K562 (cell line): Measurements from ENCODE around the gene FOXO4. TPM values are rescaled to one million over a fixed set of nuclear protein-coding genes. Genes with fewer than 3 reads are reported as not detected.

Experiments
- BACH1 ChIP-seq: fragments of 200-800 bp; sonication (Bioruptor generic); IDR thresholded peaks from 2 replicates; pipeline ENCODE4 v1.6.1; 2016; ENCODE audit warnings: missing genetic modification characterization, missing compliant biosample characterization
- BRCA1 ChIP-seq, 2 experiments: fragments of 450-650 bp in 1 of 2; sonication (generic) in 1 of 2; formaldehyde crosslinking in 1 of 2; IDR thresholded peaks; 2 replicates each; pipeline versions ENCODE4 v1.5.0 to v1.6.1; 2017 to 2020; ENCODE audit warnings: mild to moderate bottlenecking in 1 of 2, missing genetic modification reagents in 1 of 2
- CBFB ChIP-seq: sonication (generic); formaldehyde crosslinking; IDR thresholded peaks from 2 replicates; pipeline ENCODE4 v1.4.0; 2020; ENCODE audit warnings: mild to moderate bottlenecking, missing genetic modification reagents
- CSDE1 ChIP-seq, 2 experiments: fragments of 450-650 bp; IDR thresholded peaks; 2 replicates each; pipeline ENCODE4 v1.6.1; 2016; ENCODE audit warnings: mild to moderate bottlenecking in 1 of 2
- HDAC3 ChIP-seq: fragments of 450-650 bp; IDR thresholded peaks from 2 replicates; pipeline ENCODE4 v1.6.1; 2018; ENCODE audit warnings: borderline replicate concordance, mild to moderate bottlenecking, moderate library complexity; ENCODE audit not compliant: partially characterized antibody
- HDAC8 ChIP-seq: fragments of 450-650 bp; IDR thresholded peaks from 2 replicates; pipeline ENCODE4 v1.6.1; 2016; ENCODE audit warnings: mild to moderate bottlenecking, missing genetic modification characterization, moderate library complexity, missing compliant biosample characterization
- KLF16 ChIP-seq: IDR thresholded peaks from 2 replicates; pipeline ENCODE4 v1.6.1; 2016; ENCODE audit warnings: antibody characterized with exemption
- MCM3 ChIP-seq: fragments of 450-650 bp; IDR thresholded peaks from 2 replicates; pipeline ENCODE4 v1.6.1; 2016
- MCM5 ChIP-seq: fragments of 450-650 bp; IDR thresholded peaks from 2 replicates; pipeline ENCODE4 v1.6.1; 2016; ENCODE audit warnings: low read depth
- MEF2A ChIP-seq: IDR thresholded peaks from 2 replicates; pipeline ENCODE4 v1.6.1; 2011; ENCODE audit warnings: low read depth, mild to moderate bottlenecking, low read length, moderate library complexity; ENCODE audit not compliant: control insufficient read depth
- NFATC3 ChIP-seq: fragments of 450-650 bp; IDR thresholded peaks from 2 replicates; pipeline ENCODE4 v1.6.1; 2017; ENCODE audit warnings: mild to moderate bottlenecking
- NRF1 ChIP-seq, 2 experiments: fragments of 450-650 bp; IDR thresholded peaks in 1 of 2; conservative IDR thresholded peaks in 1 of 2; 2 replicates each; pipeline ENCODE4 v1.6.1; 2014; ENCODE audit warnings: mild to moderate bottlenecking in 2 of 2
- PHF8 ChIP-seq: fragments of 200-600 bp; sonication (generic); IDR thresholded peaks from 2 replicates; pipeline ENCODE4 v1.6.1; 2012; ENCODE audit warnings: mixed run types, mild to moderate bottlenecking, inconsistent platforms, low read length, moderate library complexity, borderline replicate concordance
- POLR2AphosphoS5 ChIP-seq: IDR thresholded peaks from 2 replicates; pipeline ENCODE4 v1.6.1; 2011; ENCODE audit warnings: mild to moderate bottlenecking, low read depth, low read length, moderate library complexity; ENCODE audit not compliant: control insufficient read depth, insufficient read depth
- POLR2H ChIP-seq: IDR thresholded peaks from 2 replicates; pipeline ENCODE4 v1.6.1; 2016; ENCODE audit warnings: missing genetic modification characterization, low read depth, mild to moderate bottlenecking, control low read depth, missing compliant biosample characterization, moderate library complexity
- TAF7 ChIP-seq: fragments of 450-650 bp; IDR thresholded peaks from 2 replicates; pipeline ENCODE4 v1.6.1; 2016; ENCODE audit warnings: missing genetic modification characterization, missing compliant biosample characterization
- XRCC3 ChIP-seq: fragments of 450-650 bp; IDR thresholded peaks from 2 replicates; pipeline ENCODE4 v1.6.1; 2017; ENCODE audit warnings: mild to moderate bottlenecking, moderate library complexity
- ZNF121 ChIP-seq: sonication (generic); formaldehyde crosslinking; conservative IDR thresholded peaks from 2 replicates; pipeline ENCODE4 v1.8.0; 2022; ENCODE audit warnings: missing genetic modification reagents
- ZNF217 ChIP-seq: sonication (generic); formaldehyde crosslinking; IDR thresholded peaks from 2 replicates; pipeline ENCODE4 v1.8.0; 2022; ENCODE audit warnings: mild to moderate bottlenecking, missing genetic modification reagents
- ZNF324 ChIP-seq: fragments of 250-450 bp; sonication (Bioruptor Pico); IDR thresholded peaks from 2 replicates; pipeline ENCODE4 v1.4.0; 2020; ENCODE audit warnings: mild to moderate bottlenecking
- polyA plus RNA-seq, 8 experiments: library from polyadenylated mRNA; depleted of rRNA in 4 of 8; stranded (reverse) in 5 of 8; unstranded in 3 of 8; fragments of >200 nt; fragmentation: Nextera tagmentation in 2 of 8; fragmentation: Illumina TruSeq in 1 of 8; extraction: Ambion mirVana in 2 of 8; extraction: Trizol in 1 of 8; gene quantifications; 2 replicates each; pipeline versions ENCODE4 v1.2.1 to v1.2.3, GENCODE V29; 2011 to 2014; ENCODE audit warnings: inconsistent platforms in 1 of 8, missing spikeins in 1 of 8
- total RNA-seq, 7 experiments: library from RNA; depleted of rRNA in 6 of 7; stranded (reverse); fragments of >200 nt in 6 of 7; fragmentation: Illumina TruSeq in 2 of 7; extraction: Trizol in 2 of 7; gene quantifications; 2 replicates each; pipeline versions ENCODE4 v1.2.1 to v1.2.3, GENCODE V29; 2011 to 2021; ENCODE audit warnings: low replicate concordance in 1 of 7
- TF ChIP-seq, protein P1 (sequence below): fragments of 250-450 bp; sonication (Bioruptor Pico); IDR thresholded peaks from 2 replicates; pipeline ENCODE4 v1.9.0; 2021; ENCODE audit warnings: mild to moderate bottlenecking, inconsistent platforms
- TF ChIP-seq, protein P2 (sequence below): fragments of 250-450 bp; sonication (Bioruptor Pico); IDR thresholded peaks from 2 replicates; pipeline ENCODE4 v1.5.0; 2020; ENCODE audit warnings: mild to moderate bottlenecking, borderline replicate concordance
- TF ChIP-seq, protein P3 (sequence below): sonication (generic); formaldehyde crosslinking; IDR thresholded peaks from 2 replicates; pipeline ENCODE4 v1.8.1; 2022; ENCODE audit warnings: missing genetic modification reagents

The FOXO4 gene
- total and polyA plus RNA-seq, 9 of the 15 experiments (the other 6 are each of a cell fraction or from before 2014, with no cell fraction given): 0.13 to 26.6 (median 8.5) TPM

DNA sequence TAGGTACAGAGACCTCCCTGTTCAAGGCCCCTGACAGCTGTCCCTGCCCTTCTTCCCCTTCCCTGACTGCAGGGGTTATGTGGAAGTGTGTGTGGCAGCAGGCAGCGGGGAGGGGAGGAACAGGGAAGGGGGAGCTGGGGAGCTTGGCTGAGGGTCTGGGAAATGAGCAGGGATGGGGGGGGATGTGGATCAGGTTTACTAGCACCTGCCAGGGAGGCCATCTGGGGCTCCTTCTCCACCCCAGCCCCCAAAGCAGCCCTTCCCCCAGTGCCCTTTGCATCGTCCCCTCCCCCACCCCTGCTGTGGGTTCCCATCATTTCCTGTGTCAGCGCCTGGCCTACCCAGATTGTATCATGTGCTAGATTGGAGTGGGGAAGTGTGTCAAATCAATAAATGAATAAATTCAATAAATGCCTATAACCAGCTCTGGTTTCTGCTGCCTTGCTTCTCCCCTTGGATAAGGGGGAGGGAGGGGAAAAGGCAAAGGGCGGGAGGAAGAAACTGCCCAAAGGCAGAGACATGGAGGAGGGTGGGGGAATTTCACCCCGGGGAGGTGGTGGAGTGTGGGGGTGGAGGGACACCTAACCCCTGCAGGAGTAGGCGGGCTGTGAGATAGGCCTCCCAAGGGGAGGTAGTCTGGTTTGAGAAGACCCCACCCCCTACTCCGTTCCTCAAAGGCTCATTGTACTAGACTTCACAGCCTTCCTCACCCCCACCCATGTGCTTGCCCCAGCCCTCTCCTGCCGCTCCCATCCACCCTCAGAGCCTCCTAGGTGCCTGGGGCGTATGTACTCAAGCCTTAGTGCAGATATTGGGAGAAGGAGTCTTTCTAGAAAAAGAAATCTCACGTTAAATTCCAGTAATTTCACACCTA, 7.7 kb downstream of the FOXO4 start (continued):
- no peak for TF ChIP-seq ZNF324 (CRISPR knock-in tag)
- no peak for TF ChIP-seq NRF1 (conservative IDR thresholded peaks at IDR 0.05 in 1 of 2, IDR thresholded peaks at IDR 0.05 in 1 of 2)
- no peak for TF ChIP-seq MCM3
- TF ChIP-seq, protein P1, sequence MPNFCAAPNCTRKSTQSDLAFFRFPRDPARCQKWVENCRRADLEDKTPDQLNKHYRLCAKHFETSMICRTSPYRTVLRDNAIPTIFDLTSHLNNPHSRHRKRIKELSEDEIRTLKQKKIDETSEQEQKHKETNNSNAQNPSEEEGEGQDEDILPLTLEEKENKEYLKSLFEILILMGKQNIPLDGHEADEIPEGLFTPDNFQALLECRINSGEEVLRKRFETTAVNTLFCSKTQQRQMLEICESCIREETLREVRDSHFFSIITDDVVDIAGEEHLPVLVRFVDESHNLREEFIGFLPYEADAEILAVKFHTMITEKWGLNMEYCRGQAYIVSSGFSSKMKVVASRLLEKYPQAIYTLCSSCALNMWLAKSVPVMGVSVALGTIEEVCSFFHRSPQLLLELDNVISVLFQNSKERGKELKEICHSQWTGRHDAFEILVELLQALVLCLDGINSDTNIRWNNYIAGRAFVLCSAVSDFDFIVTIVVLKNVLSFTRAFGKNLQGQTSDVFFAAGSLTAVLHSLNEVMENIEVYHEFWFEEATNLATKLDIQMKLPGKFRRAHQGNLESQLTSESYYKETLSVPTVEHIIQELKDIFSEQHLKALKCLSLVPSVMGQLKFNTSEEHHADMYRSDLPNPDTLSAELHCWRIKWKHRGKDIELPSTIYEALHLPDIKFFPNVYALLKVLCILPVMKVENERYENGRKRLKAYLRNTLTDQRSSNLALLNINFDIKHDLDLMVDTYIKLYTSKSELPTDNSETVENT (CRISPR knock-in tag): no peak
- no peak for TF ChIP-seq PHF8
- no peak for TF ChIP-seq MCM5
- TF ChIP-seq POLR2AphosphoS5: peak; percentile 70
- TF ChIP-seq CSDE1 (IDR thresholded peaks at IDR 0.05): no peak
- TF ChIP-seq CBFB (CRISPR knock-in tag): no peak
- TF ChIP-seq POLR2H (tag): no peak
- TF ChIP-seq BACH1 (tag): no peak
- TF ChIP-seq NFATC3: no peak
- peak; percentile 71 for TF ChIP-seq HDAC3
- TF ChIP-seq XRCC3: no peak
- TF ChIP-seq BRCA1 (IDR thresholded peaks at IDR 0.05): no peak
- TF ChIP-seq BRCA1 (CRISPR knock-in tag; IDR thresholded peaks at IDR 0.05): no peak
- no peak for TF ChIP-seq MEF2A
- TF ChIP-seq ZNF121 (CRISPR knock-in tag): no peak
- TF ChIP-seq ZNF217 (CRISPR knock-in tag): no peak
- no peak for TF ChIP-seq HDAC8 (tag)
- no peak for TF ChIP-seq TAF7 (tag)
- TF ChIP-seq KLF16: peak; percentile 46; the same call in 1 of the 2 replicates
- TF ChIP-seq, protein P2, sequence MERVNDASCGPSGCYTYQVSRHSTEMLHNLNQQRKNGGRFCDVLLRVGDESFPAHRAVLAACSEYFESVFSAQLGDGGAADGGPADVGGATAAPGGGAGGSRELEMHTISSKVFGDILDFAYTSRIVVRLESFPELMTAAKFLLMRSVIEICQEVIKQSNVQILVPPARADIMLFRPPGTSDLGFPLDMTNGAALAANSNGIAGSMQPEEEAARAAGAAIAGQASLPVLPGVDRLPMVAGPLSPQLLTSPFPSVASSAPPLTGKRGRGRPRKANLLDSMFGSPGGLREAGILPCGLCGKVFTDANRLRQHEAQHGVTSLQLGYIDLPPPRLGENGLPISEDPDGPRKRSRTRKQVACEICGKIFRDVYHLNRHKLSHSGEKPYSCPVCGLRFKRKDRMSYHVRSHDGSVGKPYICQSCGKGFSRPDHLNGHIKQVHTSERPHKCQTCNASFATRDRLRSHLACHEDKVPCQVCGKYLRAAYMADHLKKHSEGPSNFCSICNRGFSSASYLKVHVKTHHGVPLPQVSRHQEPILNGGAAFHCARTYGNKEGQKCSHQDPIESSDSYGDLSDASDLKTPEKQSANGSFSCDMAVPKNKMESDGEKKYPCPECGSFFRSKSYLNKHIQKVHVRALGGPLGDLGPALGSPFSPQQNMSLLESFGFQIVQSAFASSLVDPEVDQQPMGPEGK: no peak
- TF ChIP-seq, protein P3, sequence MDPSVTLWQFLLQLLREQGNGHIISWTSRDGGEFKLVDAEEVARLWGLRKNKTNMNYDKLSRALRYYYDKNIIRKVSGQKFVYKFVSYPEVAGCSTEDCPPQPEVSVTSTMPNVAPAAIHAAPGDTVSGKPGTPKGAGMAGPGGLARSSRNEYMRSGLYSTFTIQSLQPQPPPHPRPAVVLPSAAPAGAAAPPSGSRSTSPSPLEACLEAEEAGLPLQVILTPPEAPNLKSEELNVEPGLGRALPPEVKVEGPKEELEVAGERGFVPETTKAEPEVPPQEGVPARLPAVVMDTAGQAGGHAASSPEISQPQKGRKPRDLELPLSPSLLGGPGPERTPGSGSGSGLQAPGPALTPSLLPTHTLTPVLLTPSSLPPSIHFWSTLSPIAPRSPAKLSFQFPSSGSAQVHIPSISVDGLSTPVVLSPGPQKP (CRISPR knock-in tag): no peak
